ENCODE results near the gene POLN. TPM values are rescaled to one million over a fixed set of nuclear protein-coding genes. Genes with fewer than 3 reads are reported as not detected.

POLN gene
- total RNA-seq, 1 experiment from 2014 or later = 1.3 TPM

DNA sequence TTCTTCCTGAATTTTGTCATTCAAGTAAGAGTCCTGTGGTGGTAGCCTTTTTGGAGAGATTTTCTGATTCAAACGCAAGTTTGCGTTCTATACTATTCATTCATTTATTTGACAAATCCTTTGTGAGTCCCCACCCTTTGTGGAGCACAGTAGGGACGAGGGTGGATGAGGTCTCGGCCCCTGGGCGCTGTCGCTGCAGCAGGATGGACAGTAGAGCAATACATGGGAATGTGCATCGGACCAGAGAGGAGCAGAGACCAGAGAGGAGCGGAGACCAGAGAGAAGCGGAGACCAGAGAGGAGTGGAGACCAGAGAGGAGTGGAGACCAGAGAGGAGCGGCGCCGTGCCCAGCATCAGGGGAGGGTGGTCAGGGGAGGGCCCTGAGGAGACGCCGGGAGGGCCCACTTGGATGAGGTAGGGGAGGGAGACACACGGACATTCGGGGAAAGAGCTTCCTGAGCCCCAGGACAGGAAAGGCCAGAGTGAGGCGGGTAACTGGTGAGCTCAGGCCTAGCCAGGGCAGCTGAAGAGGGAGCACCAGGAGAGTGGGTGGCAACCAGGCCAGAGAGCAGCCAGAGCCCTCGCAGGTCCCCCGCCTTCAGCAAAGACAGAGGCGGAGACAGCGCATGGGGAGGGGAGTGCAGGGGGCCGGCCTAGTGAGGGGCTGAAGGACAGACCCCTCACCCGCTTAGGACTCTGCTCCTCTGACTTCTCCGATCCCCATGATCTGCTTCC, 115.4 kb downstream of the POLN start:
- BruUV-seq (replicated peaks) = no TSS peak
- Histone ChIP-seq H3K9me2 (ENCODE audit: insufficient read depth) (no peaks in the 10 kb centered on the region), H3K79me2 (ENCODE audit: low read depth) (no peaks in the 10 kb centered on the region), H3K27me3 (ENCODE audit: insufficient read depth, low read depth) (no peaks in the 10 kb centered on the region), H3K36me3 (ENCODE audit: low read depth) (no peaks in the 10 kb centered on the region), H2AFZ (no peak overlapping the region), H3K4me3 (no peak overlapping the region), H3K4me1 (replicated peaks; ENCODE audit: insufficient read depth) (no peaks in the 10 kb centered on the region), H3K27ac (no peak overlapping the region), H3F3A (ENCODE audit: insufficient read depth, low read depth) (no peaks in the 10 kb centered on the region), H4K20me1 (ENCODE audit: insufficient read depth) (no peaks in the 10 kb centered on the region), H3K4me2 (no peak overlapping the region), H3K9me3 (ENCODE audit: insufficient read depth, low read depth) (no peaks in the 10 kb centered on the region; the same call in 1 of the 2 replicates)
- CTCF ChIA-PET = no interaction called here
- POLR2A ChIA-PET (ENCODE audit: unreplicated experiment) = interaction anchor here (0.6 kb wide), 1 partner anchor 33 kb away, joined by 7 read pairs; no protein-coding TSS in a partner anchor
- intact Hi-C loops (cut with micrococcal nuclease; ENCODE audit: unreplicated experiment) = no loop called here
- TF ChIP-seq, protein P1, sequence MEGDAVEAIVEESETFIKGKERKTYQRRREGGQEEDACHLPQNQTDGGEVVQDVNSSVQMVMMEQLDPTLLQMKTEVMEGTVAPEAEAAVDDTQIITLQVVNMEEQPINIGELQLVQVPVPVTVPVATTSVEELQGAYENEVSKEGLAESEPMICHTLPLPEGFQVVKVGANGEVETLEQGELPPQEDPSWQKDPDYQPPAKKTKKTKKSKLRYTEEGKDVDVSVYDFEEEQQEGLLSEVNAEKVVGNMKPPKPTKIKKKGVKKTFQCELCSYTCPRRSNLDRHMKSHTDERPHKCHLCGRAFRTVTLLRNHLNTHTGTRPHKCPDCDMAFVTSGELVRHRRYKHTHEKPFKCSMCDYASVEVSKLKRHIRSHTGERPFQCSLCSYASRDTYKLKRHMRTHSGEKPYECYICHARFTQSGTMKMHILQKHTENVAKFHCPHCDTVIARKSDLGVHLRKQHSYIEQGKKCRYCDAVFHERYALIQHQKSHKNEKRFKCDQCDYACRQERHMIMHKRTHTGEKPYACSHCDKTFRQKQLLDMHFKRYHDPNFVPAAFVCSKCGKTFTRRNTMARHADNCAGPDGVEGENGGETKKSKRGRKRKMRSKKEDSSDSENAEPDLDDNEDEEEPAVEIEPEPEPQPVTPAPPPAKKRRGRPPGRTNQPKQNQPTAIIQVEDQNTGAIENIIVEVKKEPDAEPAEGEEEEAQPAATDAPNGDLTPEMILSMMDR (conservative IDR thresholded peaks at IDR 0.05) = no peak
- TF ChIP-seq EZH2 (IDR thresholded peaks at IDR 0.05; ENCODE audit: low read depth) = no peak
- no peak for DNase-seq

DNA sequence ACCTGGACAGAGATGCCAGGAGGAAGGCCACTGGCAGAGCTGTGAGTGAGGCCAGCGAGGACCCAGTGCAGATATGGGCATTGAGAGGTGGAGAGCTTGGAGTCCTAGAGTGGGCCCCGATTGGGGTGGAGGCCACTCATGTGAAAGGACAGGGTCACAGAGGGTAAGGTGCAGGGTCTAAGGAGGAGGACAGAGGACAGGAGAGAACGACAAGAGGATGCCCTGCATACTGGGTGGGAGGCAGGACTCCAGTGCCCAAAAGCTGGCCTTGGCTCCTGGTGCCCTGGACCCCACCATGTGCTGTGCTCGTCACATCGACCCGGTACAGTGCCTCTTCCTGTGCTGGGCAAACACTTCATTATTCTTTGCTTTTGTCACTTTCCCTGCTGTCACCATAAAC, 116.1 kb downstream of the POLN start:
- Histone ChIP-seq H4K20me1 (ENCODE audit: insufficient read depth) (no peaks in the 10 kb centered on the region), H3F3A (ENCODE audit: insufficient read depth, low read depth) (no peaks in the 10 kb centered on the region), H3K9me2 (ENCODE audit: insufficient read depth) (no peaks in the 10 kb centered on the region)

DNA sequence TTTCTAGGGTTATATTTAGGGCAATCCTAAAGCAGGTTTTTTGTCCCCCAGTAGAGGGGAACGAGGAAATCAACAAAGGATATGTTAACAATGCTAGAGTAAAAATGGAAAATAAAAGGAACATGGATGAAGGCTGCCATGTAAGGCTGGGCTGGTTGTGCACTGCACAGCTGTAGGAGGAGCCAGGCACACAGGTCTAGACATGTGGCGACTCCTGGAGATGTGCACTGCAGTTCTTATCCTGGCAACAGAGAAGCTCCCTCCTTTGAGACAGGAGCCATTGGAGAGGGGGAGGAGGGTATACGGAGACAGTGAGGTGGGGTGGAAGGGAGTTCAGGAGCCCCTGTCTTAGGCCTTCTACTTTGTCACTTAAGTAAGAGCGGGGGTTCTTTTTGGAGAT, 116.9 kb downstream of the POLN start:
- no peak overlapping the region for H3K27ac ChIP-seq
- no peaks in the 10 kb centered on the region for H3K9me2 ChIP-seq (ENCODE audit: insufficient read depth)
- H3K36me3 ChIP-seq (ENCODE audit: low read depth) = no peaks in the 10 kb centered on the region
- H2AFZ ChIP-seq = no peak overlapping the region
- no peaks in the 10 kb centered on the region for H3K9me3 ChIP-seq (ENCODE audit: insufficient read depth, low read depth)
- no peak for DNase-seq
- H3K4me3 ChIP-seq = no peak overlapping the region
- POLR2A ChIA-PET (ENCODE audit: unreplicated experiment) = no interaction called here
- BruUV-seq (replicated peaks) = no TSS peak
- no peaks in the 10 kb centered on the region for H4K20me1 ChIP-seq (ENCODE audit: insufficient read depth)
- CTCF ChIA-PET = no interaction called here
- no peaks in the 10 kb centered on the region for H3F3A ChIP-seq (ENCODE audit: insufficient read depth, low read depth)
- H3K4me1 ChIP-seq (replicated peaks; ENCODE audit: insufficient read depth) = no peaks in the 10 kb centered on the region
- no peak for TF ChIP-seq EZH2 (IDR thresholded peaks at IDR 0.05; ENCODE audit: low read depth)
- TF ChIP-seq, protein P1 (conservative IDR thresholded peaks at IDR 0.05) = no peak
- H3K79me2 ChIP-seq (ENCODE audit: low read depth) = no peaks in the 10 kb centered on the region
- intact Hi-C loops (cut with micrococcal nuclease; ENCODE audit: unreplicated experiment) = no loop called here
- H3K27me3 ChIP-seq (ENCODE audit: insufficient read depth, low read depth) = no peaks in the 10 kb centered on the region
- H3K4me2 ChIP-seq = no peak overlapping the region

More for the DNA sequence above, 116.1 kb downstream of the POLN start:
- no peak for TF ChIP-seq EZH2 (IDR thresholded peaks at IDR 0.05; ENCODE audit: low read depth)
- TF ChIP-seq, protein P1 (conservative IDR thresholded peaks at IDR 0.05) = no peak
- Histone ChIP-seq H2AFZ (no peak overlapping the region), H3K9me3 (ENCODE audit: insufficient read depth, low read depth) (no peaks in the 10 kb centered on the region), H3K27ac (no peak overlapping the region), H3K4me3 (no peak overlapping the region), H3K79me2 (ENCODE audit: low read depth) (no peaks in the 10 kb centered on the region), H3K27me3 (ENCODE audit: insufficient read depth, low read depth) (no peaks in the 10 kb centered on the region), H3K4me1 (replicated peaks; ENCODE audit: insufficient read depth) (no peaks in the 10 kb centered on the region), H3K36me3 (ENCODE audit: low read depth) (no peaks in the 10 kb centered on the region), H3K4me2 (no peak overlapping the region)
- ChIA-PET CTCF (no interaction called here), POLR2A (ENCODE audit: unreplicated experiment) (interaction anchor here (0.6 kb wide), 1 partner anchor 33 kb away, joined by 7 read pairs; no protein-coding TSS in a partner anchor)
- BruUV-seq (replicated peaks) = no TSS peak
- no peak for DNase-seq
- intact Hi-C loops (cut with micrococcal nuclease; ENCODE audit: unreplicated experiment) = no loop called here

All from PC-9 (cell line).